NT2/D1 (cell line): ENCODE measurements around the gene SMIM43.

Experiments used
- SUZ12 ChIP-seq: IDR thresholded peaks from 2 replicates; pipeline ENCODE4 v1.6.1; 2011; ENCODE audit not compliant: insufficient read length, insufficient read depth; ENCODE audit errors: extremely low read depth
- YY1 ChIP-seq: IDR thresholded peaks from 2 replicates; pipeline ENCODE4 v1.6.1; 2011; ENCODE audit not compliant: insufficient read length, insufficient read depth
- ZNF274 ChIP-seq: IDR thresholded peaks from 2 replicates; pipeline ENCODE4 v1.6.1; 2011; ENCODE audit warnings: mild to moderate bottlenecking, low read depth, low read length

DNA sequence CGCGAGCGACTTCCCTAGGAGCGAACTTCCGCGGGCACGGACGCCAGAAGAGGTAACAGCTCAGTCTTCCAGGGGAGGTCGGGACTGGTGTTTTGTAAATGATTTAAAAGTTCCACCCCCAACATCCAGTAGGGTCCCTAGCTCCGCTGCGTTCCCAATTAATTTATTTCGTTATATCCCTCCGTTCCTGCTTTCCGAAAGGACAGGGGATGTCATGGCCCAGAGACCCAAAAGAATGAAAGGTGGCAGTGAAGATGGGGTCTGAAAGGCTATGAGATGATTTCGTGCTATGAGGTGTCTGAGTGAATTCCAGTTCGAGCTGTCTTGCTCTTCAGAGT, 373 bp upstream of the SMIM43 start:
- no peak for TF ChIP-seq ZNF274
- no peak for TF ChIP-seq SUZ12
- no peak for TF ChIP-seq YY1
